ENCODE results near the gene CYSTM1.
A peak's percentile ranks its signal among the peaks of the same experiment; 100 is the strongest.

CYSTM1 gene

DNA sequence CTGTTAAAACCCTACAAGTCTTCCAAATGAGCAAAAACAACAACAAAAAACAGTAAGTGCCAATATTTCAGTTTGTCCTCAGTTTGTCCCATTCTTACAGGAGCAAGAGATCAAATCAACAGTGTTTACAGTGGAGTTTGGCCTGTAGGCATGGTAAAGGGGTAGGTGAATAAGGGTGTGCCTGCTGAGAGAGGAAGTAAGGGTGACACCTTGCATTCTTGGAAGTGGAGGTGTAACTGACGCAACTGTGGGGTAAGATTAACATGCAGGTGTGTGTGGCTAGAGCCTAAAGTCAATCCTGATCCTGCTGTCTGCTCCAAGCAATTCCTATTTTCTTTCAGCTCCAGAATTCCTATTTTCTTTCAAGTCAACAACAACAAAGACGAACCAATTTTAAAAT lies 84.5 kb downstream of the CYSTM1 start:
- DNase-seq, result no peak

DNA sequence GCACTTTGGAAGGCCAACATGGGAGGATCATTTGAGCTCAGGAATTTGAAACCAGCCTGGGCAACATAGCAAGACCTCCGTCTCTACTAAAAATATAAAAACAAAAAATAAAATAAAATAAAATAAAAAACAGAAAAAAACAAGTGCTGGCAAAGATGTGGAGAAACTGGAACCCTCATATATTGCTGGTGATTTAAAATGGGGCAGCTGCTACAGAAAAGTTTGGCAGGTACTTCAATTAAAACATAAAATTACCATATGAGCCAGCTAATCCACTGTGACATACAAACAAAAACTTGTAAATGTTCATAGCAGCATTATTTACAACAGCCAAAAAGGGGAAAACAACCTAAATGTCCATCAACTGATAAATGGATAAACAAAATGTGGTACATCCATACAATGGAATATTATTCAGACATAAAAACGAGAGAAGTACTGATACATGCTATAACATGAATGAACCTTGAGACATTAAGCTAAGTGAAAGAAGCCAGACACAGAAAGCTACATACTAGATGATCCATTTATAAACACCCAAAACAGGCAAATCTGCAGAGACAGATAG lies 85.2 kb downstream of the CYSTM1 start:
- no peak for DNase-seq

DNA sequence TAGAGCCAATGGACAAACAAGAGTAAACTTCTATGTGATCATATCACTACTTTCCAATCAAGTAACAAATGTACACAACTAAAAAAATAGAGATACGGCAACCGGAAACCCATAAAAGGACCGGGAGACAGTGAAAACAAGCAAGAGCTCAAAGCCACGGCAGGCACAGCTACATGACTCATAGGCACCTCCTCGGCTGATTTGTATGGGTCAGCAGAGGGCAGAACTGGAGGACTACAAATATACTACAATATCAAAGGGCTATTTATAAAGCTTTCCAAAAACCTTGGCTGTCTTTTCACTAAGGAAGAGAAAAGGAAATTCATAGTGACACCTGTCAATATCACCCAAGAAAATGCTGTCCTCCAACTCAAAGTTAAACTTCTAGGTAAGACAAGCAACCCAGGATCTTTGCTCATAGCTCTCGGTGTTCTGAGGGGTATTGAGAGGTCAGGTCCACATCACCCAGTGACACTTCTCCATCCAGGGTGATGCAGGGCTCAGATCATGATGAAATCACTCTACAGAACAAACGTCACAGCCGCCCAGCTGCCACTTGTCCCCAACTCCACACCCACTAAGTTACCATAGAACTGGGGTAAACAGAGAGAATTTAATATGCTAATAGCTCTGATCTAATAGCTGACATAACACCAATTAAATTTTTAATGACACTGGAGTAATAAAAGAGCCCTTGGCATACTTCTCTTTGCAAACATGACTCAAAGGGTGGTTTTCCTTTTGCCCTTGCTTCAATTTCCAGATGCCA lies 86.6 kb downstream of the CYSTM1 start:
- peak; percentile 80 to 84 (median 83) for DNase-seq

DNA sequence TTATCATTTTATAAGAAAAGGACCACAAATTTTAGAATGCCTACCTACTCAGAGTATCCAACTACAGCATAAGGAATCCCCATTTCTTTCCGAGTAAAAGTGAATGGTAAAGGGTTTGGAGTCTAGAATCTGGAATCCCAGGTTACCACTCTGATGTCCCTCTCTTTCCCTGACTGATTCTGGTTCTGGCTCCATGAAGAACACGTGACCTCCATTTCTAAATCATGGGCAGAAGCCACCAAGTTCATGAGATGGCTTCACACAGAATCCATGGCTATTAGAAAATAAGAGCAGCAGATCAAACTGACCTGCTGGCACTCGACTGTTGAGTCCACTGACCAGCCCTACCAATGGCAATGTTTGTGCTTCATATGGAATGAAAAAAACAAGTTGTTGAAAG lies 87.2 kb downstream of the CYSTM1 start:
- DNase-seq, result no peak

DNA sequence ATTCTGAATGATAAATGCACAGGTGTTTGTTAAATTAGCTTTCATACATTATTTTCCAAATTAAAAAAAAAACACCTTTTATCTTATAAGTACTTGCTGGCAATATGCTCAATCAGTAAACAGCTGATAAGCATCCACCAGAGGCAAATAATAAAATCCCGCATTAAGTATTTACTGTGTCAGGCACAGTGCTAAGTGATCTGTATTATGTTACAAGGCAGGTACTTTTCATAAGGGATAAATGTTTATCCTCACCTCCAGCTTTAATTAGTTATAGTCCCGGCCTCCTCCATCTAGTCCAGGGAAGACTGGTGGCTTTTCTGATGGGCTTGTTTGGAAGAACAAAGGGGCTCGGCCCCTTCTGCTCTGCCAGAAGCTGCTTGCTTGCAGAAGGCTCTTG lies 87.9 kb downstream of the CYSTM1 start:
- no peak for DNase-seq

DNA sequence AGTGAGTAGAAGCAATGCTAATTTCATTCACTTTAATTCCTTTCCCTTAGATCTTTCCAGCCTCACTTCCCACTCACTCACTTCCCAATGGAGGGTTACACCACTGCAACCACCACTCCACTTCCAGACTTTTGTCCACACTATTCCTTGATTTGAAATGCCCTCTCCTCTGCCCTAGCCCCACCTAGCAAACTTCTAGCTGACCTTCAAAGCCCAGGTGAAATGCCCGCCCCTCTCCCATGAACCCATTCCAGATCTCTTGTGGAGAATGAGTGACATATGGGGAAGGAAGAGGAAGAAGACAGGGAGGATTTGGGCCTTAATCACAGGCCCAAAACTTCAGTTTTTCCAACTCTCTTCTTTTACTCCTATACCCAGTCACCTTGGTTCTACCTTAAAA lies 90.9 kb downstream of the CYSTM1 start:
- DNase-seq, result no peak

DNA sequence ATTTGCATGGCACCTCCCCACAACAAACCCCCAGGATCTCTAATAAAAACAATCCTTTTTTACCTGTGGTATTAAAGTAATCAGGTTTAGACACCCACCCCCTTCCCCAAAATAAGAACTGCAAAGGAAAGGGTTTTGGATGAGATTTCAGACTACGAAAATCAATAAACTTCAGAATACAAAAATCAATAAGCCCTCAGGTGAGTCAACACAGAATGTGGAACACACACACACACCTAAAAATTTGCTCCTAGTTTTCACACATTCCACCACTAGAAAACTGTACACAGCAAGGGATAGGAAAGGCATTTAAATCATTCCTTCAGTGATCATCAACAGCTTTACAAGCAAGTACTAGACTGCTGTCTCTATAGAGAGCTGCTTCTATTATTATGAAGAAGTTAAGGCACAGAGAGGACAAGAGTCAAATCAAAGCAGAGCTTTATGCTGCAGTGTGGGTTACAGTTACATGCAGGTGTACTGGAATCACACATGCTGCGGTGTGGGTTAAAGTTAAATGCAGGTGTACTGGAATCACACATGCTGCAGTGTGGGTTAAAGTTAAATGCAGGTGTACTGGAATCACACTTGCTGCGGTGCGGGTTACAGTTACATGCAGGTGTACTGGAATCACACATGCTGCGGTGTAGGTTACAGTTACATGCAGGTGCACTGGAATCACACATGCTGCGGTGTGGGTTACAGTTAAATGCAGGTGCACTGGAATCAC lies 91.6 kb downstream of the CYSTM1 start:
- no peak for DNase-seq

DNA sequence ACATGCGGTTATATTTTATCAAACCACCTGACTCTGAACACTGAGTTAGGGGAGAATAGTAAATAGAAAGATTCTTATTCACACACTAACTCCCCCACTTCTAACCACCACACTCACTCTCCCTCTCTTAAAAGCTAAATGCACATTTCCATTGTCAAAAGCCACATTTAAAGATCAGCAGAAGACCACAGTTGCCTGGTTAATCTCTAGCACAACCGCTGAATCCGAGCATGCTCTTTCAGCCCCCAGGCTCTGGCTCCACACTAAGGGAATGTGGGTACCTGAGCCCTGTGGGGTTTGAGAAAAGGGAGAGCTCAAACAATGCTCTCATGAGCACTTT lies 92.2 kb downstream of the CYSTM1 start:
- no peak for DNase-seq

DNA sequence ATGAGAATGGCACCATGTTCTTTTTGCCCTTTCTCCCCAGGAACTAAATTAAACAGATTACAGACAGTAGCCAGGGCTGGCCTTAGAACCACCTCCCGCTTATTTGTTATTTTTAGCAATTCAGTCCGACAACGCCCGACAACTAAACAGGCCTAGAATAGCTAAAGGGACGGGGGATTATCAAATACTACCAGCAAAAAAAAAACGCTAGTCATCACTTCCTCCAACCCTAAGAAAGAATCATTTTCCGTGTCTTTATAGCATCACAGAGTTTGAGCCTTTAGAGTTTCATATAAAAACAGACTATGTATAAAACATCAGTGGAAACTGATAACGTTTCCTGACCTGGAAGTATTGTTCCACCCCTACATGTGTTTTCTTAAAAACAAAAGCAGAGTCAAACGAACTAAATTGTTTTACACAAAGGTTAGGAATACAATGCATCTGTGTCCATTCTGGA lies 92.6 kb downstream of the CYSTM1 start:
- peak in 1 of 3 donors; percentile 15 for DNase-seq

DNA sequence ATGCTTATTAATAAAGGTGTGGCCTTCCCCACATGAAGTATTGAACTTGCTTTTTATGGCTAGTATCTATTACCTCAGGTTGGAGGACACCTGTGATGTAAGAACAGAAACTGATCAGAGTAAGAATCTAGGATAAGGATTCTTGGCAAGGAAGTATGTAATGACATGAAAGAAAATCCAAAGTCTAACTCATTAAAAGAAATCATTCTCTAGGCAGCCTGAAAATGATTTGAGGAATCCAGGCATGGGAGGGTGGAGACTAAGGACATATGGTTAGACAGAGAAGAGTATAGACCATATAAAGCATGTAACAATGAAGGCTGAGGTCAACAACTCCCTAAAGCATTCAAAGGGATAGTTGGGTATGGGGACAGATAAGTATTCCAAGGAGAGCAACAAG lies 95.0 kb downstream of the CYSTM1 start:
- no peak for DNase-seq

DNA sequence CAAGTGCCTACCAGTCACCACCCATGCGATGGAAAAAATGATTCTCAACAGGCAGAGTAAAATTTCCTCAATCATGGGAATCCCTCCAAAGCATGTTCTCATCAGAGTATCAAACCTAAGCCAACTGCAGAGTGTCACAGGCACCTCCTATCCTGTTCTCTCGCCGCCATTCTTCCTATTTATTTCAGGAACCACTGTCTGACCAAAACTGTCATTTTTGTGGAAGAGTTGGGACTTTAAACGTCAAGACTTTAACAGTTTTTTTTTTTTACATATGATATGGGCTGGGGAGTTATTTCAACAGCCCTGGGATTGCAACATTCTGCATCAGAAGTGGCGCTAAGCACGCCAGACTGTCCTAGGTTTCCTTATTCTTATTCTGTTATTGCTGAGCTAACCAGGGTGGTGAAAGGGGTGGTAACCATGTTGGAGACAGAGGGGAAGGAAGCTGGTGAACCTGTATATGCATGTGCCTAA lies 98.5 kb downstream of the CYSTM1 start:
- DNase-seq, result peak; percentile 76 to 85 (median 84)

DNA sequence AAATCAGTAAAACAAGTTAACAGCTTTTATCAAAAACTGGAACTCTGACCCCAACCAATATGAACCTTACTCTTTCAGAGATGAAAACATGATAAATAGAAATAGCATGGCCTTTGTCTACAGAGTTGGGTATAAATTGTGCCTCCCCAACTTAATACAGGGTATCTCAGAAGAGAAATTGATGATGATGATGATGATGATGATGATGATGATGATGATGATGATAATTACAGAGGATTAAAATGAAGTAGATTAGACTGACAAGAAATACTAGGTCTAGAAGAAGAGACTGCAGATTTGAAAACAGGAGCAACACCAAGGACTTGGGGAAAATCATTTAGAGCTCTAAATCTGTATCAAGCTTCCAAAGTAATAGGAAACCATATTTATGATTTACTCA lies 100.8 kb downstream of the CYSTM1 start:
- no peak for DNase-seq

DNA sequence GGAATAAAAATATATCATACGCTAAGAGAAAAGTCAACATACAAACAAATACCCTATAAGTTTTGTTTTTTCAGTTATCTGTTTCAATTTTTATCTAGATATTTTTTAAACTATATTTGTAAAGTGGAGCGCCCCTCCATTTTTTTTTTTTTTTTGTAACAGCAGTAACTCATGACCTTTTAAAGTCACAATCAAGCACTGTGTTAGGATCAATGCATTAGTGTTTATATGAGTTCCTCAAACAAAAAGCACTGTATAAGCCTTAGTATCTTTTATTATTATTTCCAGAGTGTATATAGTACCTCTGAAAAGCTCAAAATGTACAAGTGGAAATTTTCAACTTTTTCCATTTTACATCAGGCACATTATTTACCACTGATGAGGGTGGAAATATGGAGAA lies 107.3 kb downstream of the CYSTM1 start:
- no peak for DNase-seq

DNA sequence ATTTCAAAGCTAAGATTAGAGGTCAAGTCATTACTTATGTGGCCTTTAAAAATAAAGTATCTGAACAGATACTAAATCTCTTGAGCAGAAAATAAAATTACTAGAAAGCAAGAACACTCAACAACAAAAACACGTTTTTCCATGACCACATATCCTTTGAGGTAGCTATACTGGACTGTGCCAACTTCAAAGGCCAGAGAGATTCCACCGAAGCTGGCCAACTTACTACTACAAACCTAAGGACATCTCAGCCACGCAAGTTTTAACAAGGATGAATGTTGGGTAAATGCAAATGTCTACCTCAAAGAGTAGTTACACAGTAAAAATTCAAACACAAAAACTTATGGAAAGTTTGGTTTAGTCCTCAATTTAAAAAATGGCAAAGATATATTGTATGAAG lies 109.0 kb downstream of the CYSTM1 start:
- no peak for DNase-seq

DNA sequence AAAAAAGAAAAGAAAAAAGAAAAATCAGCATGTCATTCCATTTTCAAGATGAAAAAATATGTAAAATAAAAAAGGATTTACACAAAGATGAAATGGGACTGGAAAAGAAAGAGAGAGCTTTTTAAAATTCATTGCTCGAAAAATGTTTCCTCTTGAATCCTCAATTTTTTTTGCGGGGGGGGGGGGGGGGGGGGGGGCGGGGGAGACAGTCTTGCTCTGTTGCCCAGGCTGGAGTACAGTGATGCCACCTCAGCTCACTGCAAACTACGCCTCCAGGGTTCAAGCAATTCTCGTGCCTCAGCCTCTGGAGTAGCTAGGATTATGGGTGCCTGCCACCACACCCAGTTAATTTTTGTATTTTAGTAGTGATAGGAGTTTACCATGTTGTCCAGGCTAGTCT lies 111.4 kb downstream of the CYSTM1 start:
- DNase-seq, result no peak

DNA sequence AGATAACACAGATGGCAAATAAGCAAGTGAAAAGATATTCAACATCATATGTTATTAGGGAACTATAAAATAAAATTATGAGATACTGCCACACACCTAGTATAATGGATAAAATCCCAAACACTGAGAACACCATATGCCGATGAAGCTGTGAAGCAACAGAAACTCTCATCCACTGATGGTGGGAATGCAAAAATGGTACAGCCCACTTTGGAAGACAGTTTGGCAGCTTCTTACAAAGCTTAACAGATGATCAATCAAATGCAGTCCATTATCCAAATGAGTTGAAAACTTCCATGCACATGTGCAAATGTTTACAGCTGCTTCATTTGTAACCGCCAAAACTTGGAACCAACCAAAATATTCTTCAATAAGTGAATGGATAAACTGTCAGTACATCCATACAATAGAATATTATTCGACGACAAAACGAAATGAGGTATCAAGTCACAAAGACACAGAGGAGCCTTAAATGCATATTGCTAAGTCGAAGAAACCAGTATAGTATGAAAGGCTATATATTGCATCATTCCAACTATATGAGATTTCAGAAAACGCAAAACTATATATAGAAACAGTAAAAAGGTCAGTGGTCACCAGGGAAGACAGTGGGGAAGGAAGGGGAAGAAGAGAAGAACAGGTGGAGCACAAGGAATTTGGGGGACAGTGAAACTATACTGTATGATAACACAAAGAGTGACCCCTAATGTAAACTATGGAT lies 113.0 kb downstream of the CYSTM1 start:
- DNase-seq, result no peak

DNA sequence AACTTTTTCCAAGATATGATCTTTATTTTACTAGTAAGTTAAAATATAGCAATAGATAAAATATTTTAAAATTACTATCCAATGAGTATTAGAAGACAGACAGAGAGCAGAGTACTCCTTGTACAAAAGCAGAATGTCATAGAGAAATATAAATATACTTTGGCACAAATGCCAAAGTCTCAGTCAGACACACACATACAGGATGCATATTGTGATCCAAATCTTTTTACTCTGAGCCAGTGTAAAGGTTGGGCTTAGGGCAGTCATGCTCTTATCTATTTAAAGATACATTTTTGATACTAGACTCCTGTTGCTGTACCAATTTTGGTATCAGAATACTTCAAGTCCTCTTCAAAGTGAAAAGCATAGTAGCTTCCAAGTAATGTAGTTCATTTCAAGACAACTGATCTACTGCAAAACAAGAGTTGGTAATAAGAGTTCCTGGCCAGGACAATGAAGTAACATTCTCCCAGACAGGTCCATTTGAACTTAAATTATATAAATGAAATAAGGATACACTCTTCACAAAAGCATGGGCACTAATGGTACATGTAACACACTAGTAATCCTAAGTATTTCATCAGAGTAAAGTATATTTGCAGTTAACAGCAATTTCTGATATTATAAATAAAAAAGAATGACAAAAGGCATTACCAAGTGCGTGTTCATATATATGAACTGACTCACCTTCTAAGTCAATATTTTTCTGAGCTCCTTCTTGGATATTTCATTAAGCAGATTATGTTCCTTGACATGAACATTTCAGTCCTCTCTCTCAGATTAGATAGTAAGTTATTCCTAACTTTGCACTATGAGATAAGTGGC lies 117.4 kb downstream of the CYSTM1 start:
- DNase-seq, result no peak

Measured in suppressor macrophage treated with lipopolysaccharide for 1 hour (primary cell).